ENCODE results near the gene ATOX1. TPM values are rescaled to one million over a fixed set of nuclear protein-coding genes. Genes with fewer than 3 reads are reported as not detected.
A peak's percentile ranks its signal among the peaks of the same experiment; 100 is the strongest.
"Not testable (repeated sequence)": the region's sequence is repeated elsewhere in the genome, so short reads cannot be mapped to it uniquely, and the experiment has no call there.

ATOX1 gene
- total RNA-seq (2014; rRNA removed), result 86.4 and 119 TPM in 2 replicates
- 415 TPM for polyA plus RNA-seq (2012)

- DNase-seq (ENCODE audit: low read depth), result peak; percentile 85
These were observed at the start of gene ATOX1 for GRCh38 chr5:151758430-151759241. Gene ATOX1, minus strand, starts transcription at chr5:151758631. Its CDS starts 80 bp downstream, at chr5:151758551.

DNA sequence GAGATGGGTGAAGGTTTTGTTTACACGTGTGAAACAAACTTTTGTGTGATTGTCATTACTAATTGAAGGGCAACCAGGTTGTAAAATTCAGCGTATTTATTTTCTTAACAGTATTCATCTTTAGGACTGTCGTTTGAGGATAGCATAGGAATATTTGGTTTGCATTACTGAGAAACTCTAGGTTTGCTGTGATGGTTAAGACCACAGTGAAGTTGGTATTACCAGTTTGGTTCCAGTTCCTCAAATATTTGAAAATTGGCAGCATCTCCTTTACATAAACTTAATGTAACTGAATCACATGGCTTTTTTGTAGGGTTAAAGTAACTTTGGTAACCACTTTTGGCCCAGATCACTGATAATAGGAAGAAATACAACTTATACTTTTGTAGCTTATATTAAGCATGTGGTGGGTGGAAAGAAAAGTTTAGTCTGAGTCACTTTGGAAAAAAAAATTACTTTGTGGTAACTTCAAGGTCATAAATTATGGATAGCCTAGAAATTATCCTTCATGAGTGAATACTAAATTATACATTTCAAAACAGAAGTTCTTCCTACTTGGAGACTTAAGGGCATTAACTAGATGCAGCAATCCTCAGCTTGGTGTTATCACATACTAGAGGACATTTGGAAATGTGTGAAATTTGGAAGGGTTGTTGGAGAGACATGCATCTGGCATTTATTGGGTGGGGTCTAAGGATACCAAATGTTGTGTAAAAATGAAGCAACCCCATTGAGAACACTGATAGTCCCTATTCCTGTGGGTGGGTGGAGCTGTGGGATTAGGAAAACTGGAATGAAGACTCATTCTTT is 47.2 kb upstream of the ATOX1 start:
- DNase-seq (ENCODE audit: low read depth), result peak; percentile 33

DNA sequence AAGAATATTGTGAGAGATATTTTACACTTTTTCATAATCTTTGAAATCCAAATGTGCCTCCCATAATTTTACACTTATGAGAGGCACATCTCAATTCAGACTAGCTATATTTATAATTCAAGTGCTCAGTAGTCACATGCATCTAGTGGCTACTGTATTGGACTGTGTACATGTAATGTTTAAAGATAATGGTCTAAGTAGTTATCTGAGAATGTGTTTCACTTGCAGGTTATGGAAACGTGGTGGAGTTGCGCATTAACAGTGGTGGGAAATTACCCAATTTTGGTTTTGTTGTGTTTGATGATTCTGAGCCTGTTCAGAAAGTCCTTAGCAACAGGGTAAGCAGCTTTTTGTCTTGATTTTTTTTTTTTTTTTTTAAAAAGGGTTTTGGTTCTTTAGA is 42.1 kb upstream of the ATOX1 start:
- DNase-seq (ENCODE audit: low read depth), result no peak

GRCh38 chr5:151799407-151799806 is 41.0 kb upstream of the ATOX1 start:
- peak; percentile 36 for DNase-seq (ENCODE audit: low read depth)

DNA sequence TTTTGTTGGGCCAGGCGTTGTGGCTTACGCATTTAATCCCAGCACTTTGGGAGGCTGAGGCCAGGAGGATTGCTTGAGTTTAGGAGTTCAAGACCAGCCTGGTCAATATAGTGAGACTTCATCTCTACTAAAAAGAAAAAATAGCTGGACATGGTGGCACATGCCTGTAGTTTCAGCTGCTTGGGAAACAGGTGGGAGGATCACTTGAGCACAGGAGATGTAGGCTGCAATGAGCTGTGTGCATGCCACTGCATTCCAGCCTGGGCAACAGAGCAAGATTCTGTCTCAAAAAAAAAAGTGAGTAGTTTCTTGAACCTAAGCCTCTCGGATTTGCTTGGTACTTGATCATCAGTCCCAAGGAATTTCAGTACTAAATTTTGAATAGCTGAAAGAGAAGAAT is 40.2 kb upstream of the ATOX1 start:
- DNase-seq (ENCODE audit: low read depth), result peak; percentile 49

DNA sequence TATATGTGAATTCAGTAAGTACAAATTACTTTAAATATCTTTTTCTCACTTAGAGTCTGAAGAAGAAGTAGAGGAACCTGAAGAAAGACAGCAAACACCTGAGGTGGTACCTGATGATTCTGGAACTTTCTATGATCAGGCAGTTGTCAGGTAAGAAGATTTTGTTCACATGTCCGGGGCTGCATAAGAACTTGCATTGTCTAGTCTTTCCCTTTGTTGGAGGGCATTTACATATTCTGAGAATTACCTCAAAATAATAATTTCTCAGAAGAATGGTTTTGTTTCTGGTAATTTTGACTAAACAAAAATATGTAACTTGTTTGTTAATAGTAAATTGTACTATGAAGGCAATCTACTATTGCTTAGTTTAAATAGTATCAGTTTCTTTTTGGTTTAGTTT is 37.0 kb upstream of the ATOX1 start:
- no peak for DNase-seq (ENCODE audit: low read depth)

- DNase-seq (ENCODE audit: low read depth), result no peak
These were observed 34.9 kb upstream of the ATOX1 start for GRCh38 chr5:151793358-151793757.

GRCh38 chr5:151787817-151788216 is 29.4 kb upstream of the ATOX1 start:
- DNase-seq (ENCODE audit: low read depth), result no peak

DNA sequence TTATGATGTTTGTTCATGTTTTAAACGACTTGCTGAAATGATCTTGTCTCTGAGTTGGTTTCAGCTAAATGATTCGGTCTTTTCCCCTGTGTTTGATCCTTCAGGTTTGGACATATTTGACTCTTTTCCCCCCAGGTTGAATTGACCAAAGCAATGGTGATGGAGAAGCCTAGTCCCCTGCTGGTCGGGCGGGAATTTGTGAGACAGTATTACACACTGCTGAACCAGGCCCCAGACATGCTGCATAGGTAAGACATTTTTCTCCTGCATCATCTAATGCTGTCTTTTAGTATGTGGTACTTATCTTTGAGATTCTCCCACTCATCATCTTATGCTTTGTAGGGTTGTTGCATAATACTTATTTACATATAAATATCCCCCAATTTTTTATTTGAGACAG is 28.0 kb upstream of the ATOX1 start:
- no peak for DNase-seq (ENCODE audit: low read depth)

DNA sequence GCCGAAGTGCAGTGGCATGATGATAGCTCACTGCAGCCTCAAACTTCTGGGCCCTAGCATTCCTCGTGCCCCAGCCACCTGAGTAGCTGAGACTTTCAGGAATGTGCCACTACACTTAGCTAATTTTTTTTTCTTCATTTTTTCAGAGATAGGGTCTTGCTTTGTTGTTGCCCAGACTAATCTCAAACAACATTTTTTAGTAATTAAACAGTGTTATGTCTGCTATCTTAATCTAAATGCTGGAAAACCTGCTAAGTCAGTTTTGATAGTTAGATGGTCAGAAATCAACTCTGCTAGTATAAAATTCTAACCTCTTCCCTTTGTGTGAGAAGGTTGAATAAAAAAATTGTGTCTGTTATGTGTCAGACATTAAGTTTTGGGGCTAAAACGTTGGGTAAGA is 25.7 kb upstream of the ATOX1 start:
- DNase-seq (ENCODE audit: low read depth), result no peak

DNA sequence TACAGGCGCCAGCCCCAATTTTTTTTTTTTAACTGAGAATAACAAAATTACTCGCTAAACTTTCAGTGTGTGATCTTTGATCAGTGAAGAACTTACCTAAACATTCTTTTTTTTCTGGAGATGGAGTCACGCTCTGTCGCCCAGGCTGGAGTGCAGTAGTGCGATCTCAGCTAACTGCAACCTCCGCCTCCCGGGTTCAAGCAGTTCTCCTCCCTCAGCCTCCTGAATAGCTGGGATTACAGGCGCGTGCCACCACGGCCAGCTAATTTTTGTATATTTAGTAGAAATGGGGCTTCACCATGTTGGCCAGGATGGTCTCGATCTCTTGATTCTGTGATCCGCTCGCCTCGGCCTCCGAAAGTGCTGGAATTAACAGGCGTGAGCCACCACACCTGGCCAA is 25.2 kb upstream of the ATOX1 start:
- not testable (repeated sequence) for DNase-seq (ENCODE audit: low read depth)

- no peak for DNase-seq (ENCODE audit: low read depth)
These were observed 22.8 kb upstream of the ATOX1 start for GRCh38 chr5:151781201-151781600.

DNA sequence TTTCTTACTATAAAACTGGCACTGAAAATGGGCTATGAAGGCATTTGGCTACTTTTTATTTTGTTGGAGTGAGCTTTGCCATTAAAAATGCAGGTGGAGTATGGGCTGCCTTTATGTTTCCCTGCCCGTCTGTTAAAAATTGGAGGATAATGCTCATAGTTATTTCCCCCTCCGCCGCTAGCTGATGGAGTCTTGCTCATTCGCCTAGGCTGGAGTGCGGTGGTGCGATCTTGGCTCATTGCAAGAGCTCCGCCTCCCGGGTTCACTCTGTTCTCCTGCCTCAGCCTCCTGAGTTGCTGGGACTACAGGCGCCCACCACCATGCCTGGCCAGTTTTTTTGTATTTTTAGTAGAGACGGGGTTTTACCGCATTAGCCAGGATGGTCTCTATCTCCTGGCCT is 21.9 kb upstream of the ATOX1 start:
- no peak for DNase-seq (ENCODE audit: low read depth)

- DNase-seq (ENCODE audit: low read depth), result no peak
These were observed 21.2 kb upstream of the ATOX1 start for GRCh38 chr5:151779531-151780125.

DNA sequence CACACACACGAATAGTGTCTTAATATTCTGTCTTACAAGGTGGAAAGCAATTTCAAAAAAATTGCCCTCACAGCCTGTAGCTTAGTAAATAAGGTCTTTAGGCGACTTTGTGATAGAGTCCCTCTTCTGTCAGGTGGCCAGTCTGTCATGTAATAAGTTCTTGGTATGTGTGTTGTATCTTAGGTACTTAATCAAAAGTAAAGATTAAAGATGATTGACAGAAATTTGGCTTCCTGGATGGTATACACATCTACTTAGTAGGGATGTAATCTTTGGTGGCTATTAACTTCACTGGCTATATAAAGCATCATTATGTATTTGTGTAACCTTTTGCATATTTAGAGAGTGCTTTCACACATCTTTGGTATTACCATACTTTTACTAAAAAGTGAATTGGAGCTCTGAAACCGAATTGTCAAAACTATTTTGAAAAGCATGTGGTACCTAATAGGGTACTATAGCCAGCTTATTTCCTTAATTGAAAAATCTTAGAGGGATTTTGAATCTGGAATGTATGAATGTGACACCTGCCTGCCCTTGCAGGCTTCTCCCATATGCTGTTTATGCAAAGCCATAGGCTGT is 16.7 kb upstream of the ATOX1 start:
- DNase-seq (ENCODE audit: low read depth), result no peak

DNA sequence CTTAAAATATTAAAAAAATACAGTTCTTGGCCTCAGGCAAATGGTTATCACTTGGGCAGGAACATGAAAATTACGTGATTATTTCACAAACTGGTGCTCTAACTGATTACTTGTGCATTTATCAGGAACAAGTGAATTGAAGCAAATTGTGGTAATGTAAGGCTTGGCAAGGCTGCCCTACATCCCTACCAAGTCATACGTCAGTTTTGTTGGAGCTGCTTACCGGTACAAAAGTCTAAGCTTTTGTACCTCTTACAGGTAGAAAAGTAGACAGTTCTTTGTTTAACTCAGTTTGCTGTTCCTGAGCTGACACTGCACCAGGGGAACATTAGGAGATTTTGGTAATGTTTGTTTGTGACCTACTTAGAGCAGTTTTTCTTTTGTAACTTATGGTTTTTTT is 15.5 kb upstream of the ATOX1 start:
- DNase-seq (ENCODE audit: low read depth), result no peak

GRCh38 chr5:151772846-151773561 is 14.6 kb upstream of the ATOX1 start:
- peak; percentile 40 for DNase-seq (ENCODE audit: low read depth)

DNA sequence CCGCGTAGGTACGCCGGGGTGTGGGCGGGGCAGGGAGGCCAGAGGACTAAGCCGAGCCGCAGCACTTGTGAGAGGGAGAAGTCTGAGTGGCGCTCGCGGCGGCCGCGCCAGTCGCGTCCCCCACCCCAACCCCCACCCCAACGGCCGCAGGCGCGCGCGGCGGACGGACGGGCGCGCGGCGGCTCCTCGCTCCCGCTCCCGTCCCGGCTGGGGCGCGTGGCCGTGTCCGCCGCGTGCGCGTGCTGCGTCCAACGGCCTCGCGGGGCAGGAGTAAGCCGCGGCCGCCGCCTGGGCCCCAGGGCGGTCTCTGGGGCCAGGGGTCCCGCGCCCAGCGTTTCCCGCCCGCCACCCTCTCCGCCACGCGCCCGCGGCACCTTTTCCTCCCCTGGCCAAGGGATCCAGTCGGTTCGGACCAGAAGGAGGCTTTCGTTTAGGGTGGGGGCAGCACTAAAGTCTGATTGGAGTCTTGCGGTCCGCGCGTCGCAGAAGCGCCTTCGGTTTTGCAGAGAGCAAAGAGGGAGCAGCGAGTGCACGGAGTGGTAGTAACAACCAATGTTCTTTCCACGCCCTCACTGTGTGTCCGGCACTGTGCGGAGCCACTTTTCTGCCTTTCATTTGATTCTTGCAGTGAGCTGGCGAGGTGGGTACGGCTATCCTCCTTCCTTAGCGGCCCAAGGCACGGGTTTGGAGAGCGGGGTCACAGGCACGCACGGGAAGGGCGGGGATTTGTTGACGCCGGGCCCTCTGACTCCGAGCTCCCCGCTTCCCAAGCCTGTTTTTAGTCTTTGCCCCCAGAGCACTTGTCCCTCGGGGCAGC is 13.8 kb upstream of the ATOX1 start:
- DNase-seq (ENCODE audit: low read depth), result peak; percentile 48

DNA sequence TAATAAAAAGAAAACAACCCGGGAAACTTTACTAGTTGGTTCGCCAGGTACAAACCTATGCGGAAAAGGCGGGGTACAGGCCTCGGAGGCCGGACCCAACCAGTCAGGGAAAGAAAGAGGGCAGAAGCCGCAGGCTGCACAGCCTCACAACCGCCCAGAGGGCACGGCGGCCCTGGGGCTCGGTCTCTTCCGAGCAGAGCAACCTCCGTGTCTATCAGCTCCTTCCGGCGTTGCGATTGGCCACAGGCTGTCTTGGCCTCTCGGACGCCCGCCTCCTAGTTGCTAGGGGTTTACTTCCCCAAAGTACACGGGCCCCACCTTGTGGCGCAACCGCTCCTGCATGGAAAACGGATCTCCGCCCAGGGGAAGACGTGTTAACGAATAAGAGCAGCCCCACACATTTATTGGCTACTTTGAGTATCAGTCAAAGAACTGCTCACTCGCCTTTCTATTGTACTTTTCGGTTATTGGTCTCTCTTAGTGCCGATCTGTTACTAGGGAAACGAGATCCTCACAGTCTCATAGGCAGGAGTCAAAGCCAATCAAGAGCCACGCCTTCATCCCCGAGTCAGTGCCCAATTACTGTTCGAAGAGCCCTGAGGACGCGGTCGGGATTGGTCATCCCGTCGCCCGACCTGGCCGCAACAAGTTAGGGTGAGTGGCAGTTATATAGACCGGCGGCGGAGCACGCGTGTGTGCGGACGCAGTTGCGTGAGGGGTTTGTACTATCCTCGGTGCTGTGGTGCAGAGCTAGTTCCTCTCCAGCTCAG is 13.0 kb upstream of the ATOX1 start, which contains the start of gene G3BP1:
Gene G3BP1 (plus strand): TSS at position 696 of the 770 bp plus-strand sequence. CDS start 14,667 bp downstream, outside the sequence.
- DNase-seq (ENCODE audit: low read depth), result peak; percentile 100
